Measurements from ENCODE around the gene PIGR. TPM values are rescaled to one million over a fixed set of nuclear protein-coding genes. Genes with fewer than 3 reads are reported as not detected.

PIGR gene
- total and polyA plus RNA-seq, 2 of the 8 experiments (the other 6 are each of a cell fraction or from before 2014, with no cell fraction given) = not detected

DNA sequence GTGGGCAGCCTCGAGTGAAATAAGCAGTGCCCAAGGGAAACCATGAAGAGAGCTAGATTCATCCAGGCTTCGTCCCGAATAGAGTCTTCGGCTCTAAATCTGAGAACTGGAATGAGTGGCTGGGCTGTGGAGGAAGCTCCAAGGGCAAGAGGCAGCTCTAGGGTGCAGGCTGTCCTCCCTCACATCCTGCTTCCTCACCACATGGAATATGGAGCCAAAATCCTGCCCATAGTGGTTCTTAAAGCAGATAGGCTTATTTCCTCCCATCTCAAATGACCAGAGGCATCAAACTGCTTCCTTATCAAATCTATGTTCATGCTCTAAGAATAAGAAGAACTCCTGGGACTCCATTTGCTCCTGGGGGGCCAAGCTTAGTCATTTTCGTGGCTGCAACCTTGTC is 46.5 kb downstream of the PIGR start (continued):
- TF ChIP-seq CTBP2 (IDR thresholded peaks at IDR 0.05; ENCODE audit: borderline replicate concordance, insufficient read depth, insufficient read length, low read length) = no peak
- TF ChIP-seq EZH2 (IDR thresholded peaks at IDR 0.05; ENCODE audit: low read depth, low read length, severe bottlenecking) = no peak
